ENCODE measurements around the gene SCAI.
"Not testable (repeated sequence)": the region's sequence is repeated elsewhere in the genome, so short reads cannot be mapped to it uniquely, and the experiment has no call there.

Gene SCAI

DNA sequence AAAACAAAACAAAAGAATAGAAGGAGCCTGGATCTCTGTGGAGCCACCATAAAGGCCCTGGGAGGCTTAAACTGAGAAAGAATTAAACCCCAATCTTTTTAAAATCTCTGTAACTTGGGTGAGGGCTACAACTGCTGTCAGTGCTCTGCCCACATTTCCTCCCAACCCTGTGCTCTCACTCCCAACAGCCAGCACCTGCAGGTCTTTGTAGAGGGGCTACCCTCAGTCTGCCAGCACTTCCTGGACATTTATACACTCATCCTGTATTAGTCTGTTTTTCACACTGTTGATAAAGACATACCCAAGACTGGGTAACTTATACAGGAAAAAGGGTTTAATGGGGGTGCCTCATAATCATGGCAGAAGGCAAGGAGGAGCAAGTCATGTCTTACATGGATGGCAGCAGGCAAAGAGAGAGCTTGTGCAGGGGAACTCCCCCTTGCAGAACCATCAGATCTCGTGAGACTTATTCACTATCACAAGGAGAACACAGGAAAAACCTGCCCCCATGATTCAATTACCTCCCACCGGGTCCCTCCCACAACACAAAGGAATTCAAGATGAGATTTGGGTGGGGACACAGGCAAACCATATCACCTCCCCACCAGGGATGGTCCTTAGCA lies 47.4 kb downstream of the SCAI start:
- TF ChIP-seq, protein P1, sequence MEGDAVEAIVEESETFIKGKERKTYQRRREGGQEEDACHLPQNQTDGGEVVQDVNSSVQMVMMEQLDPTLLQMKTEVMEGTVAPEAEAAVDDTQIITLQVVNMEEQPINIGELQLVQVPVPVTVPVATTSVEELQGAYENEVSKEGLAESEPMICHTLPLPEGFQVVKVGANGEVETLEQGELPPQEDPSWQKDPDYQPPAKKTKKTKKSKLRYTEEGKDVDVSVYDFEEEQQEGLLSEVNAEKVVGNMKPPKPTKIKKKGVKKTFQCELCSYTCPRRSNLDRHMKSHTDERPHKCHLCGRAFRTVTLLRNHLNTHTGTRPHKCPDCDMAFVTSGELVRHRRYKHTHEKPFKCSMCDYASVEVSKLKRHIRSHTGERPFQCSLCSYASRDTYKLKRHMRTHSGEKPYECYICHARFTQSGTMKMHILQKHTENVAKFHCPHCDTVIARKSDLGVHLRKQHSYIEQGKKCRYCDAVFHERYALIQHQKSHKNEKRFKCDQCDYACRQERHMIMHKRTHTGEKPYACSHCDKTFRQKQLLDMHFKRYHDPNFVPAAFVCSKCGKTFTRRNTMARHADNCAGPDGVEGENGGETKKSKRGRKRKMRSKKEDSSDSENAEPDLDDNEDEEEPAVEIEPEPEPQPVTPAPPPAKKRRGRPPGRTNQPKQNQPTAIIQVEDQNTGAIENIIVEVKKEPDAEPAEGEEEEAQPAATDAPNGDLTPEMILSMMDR (IDR thresholded peaks at IDR 0.05): no peak
- no peak for TF ChIP-seq ZFX (IDR thresholded peaks at IDR 0.05; ENCODE audit: borderline replicate concordance)
- no peak overlapping the region for H3K27ac ChIP-seq

DNA sequence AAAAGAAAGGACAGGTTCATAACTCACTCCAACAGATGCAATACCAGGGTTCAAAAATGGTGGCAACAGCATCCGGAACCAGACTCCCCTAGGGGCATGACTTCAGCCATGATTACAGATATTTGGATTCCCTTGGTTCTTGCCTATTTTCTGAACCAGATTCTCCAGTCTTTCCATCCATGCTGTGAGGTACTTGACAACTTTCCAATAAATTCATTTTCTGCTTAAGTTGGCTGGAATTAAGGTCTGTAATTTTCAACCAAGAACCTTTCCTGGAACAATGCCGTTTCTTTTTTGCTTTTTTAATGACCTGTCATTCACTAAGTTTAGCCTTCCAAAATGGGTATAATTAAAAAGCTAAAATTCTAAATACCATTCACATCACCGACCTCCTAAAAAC lies 52.2 kb downstream of the SCAI start:
- no peak overlapping the region for H3K27ac ChIP-seq
- TF ChIP-seq, protein P1 (IDR thresholded peaks at IDR 0.05): no peak
- no peak for TF ChIP-seq ZFX (IDR thresholded peaks at IDR 0.05; ENCODE audit: borderline replicate concordance)

DNA sequence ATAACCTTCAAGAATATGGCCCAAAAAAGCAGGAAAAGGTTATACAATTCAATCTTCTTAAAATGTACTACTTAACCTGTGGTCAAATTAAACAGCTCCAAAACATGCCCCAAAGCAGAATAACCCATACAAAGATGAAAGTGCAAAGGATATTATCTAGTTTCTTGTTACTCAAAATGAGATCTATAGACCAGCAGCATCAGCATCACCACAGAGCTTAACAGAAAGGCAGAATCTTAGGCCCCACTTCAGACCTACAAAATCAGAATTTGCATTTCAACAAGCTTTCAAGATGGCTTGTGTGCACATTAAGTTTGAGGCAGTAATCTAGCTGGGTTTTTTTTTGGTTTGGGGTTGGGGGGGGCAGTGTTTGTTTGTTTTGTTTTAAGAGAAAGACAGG lies 54.0 kb downstream of the SCAI start:
- TF ChIP-seq ZFX (IDR thresholded peaks at IDR 0.05; ENCODE audit: borderline replicate concordance): no peak
- TF ChIP-seq, protein P1 (IDR thresholded peaks at IDR 0.05): no peak
- H3K27ac ChIP-seq: no peak overlapping the region

DNA sequence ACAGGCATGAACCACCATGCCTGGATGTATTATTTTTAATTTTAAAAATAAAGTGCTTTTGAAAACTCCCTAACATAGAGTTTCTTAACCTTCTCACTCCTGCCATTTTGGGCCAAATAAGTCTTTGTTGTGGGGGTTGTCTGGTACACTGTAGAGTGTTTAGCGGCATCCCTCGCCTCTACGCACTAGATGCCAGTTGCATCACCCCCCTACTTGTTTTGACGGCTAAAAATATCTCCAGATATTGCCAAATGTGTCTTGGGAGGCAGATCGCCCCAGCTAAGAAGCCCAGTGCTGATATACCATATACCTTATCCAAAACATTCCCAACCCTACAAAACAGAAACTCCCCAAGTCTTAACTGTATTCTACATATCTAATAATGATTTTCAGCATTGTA lies 54.6 kb downstream of the SCAI start:
- no peak overlapping the region for H3K27ac ChIP-seq
- TF ChIP-seq, protein P1 (IDR thresholded peaks at IDR 0.05): no peak
- no peak for TF ChIP-seq ZFX (IDR thresholded peaks at IDR 0.05; ENCODE audit: borderline replicate concordance)

DNA sequence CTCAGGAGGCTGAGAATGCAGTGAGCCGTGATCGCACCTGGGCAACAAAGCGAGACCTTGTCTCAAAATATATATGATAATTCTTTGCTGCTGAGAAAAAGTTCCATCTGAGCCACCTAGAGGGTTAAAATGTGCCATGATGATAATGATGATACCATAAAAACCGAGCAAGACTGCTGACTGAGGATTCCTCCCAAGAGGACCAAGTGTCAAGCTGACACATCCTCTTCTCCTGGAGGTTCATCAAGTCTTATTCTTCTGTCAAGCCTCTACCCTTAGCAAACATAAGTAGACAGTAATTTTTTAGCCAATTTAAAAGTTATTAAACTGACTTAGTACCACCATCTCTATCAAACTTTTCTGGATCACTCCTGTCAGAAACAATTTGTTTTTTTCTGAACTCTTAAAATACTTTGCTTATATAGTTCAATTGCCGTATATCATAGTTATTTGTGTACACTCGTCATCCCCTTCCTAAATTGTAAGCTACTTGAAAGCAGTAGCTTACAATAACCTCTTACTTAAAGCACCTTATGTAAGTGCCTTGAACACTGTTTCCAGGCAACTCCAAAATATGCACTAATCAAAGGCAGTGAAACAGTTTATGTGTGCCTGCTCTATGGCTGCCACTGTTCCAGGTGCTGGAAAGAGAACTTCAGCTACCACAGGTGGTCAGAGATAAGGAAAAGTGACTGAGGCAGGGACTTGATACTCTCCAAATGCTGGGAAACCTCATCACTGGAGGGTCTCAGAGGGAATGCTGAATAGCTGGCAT lies 57.4 kb downstream of the SCAI start:
- TF ChIP-seq ZFX (IDR thresholded peaks at IDR 0.05; ENCODE audit: borderline replicate concordance): no peak
- TF ChIP-seq, protein P1 (IDR thresholded peaks at IDR 0.05): no peak
- H3K27ac ChIP-seq: no peak overlapping the region

DNA sequence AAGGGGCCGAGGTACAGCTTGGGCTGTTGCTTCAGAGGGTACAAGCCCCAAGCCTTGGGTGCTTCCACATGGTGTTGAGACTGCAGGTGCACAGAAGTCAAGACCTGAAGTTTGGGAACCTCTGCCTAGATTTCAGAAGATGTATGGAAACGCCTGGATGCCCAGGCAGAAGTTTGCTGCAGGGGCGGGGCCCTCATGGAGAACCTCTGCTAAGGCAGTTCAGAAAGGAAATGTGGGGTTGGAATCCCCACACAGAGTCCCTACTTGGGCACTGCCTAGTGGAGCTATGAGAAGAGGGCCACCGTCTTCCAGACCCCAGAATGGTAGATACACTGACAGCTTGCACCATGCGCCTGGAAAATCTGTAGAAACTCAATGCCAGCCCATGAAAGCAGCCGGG lies 61.1 kb downstream of the SCAI start:
- H3K27ac ChIP-seq: not testable (repeated sequence)

DNA sequence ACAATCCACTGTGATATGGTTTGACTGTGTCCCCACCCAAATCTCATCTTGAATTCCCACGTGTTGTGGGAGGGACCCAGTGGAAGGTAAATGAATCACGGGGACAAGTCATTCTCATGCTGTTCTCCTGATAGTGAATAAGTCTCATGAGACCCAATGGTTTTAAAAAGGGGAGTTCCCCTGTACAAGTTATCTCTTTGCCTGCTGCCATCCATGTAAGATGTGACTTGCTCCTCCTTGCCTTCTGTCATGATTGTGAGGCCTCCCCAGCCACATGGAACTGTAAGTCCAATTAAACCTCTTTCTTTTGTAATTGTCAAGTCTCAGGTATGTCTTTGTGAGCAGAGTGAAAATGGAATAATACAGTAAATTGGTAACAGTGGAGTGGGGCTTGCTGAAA lies 62.5 kb downstream of the SCAI start:
- H3K27ac ChIP-seq: not testable (repeated sequence)

DNA sequence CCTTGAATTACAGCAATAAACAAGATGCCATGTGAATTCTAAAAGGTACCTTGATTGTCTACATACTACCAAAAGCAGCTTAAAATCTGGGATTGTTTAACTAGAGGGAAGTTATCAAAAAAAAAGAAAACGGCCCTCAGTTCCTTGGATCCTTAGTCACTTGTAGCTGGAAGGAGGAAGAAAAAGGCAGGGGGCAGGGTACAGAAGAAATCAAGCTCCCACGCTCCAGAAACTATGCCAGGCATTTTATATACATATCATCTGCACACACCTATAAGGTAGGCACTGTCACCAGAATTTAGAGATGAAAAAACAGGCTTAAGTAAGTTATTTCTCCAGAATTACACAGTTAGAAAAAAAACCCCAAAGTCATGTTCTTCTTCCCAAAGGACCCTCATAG lies 63.4 kb downstream of the SCAI start:
- no peak overlapping the region for H3K27ac ChIP-seq
- TF ChIP-seq, protein P1 (IDR thresholded peaks at IDR 0.05): no peak
- TF ChIP-seq ZFX (IDR thresholded peaks at IDR 0.05; ENCODE audit: borderline replicate concordance): no peak

Measured in 22Rv1 (cell line).